ENCODE results near the gene RBM39.
"Not testable (repeated sequence)": the region's sequence is repeated elsewhere in the genome, so short reads cannot be mapped to it uniquely, and the experiment has no call there.

RBM39 gene

DNA sequence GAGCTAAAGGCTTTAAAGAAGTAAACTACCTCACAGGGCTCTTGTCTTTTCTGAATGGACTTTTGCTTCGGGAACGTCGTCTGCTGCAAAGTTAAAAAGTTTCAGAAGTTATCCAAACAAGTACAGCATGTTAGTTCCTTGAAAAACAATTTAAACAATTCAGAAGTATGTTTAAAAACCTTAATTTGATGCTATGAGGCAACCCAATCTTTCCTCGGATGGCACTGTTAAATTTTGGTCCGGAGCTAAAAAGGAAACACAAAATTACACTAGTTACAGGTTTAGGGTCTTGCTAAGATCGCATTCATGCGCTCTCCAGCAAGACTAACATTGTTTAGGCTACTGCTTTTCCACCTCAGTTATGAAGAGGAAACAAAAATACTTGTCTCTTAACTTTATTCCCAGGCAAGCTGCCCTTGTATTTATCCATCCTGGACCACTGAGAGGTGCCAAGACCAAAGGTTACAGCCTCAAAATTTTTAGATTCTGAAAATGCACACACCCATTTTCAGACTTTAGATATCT is 12.7 kb downstream of the RBM39 start:
- in situ Hi-C loops (cut with MboI; ENCODE audit: low sequenced_read_pairs) = no loop called here
- Histone ChIP-seq H3K27me3 (ENCODE audit: low read depth) (no peaks in the 10 kb centered on the region), H3K36me3 (replicated peaks) (peaks cover 98% of the 10 kb centered on the region), H3K4me3 (no peak overlapping the region), H3K9me3 (no peaks in the 10 kb centered on the region), H3K4me1 (peaks cover 15% of the 10 kb centered on the region)
- DNase-seq (ENCODE audit: low spot score in 2 of 2) = no peak

GRCh38 chr20:35726842-35727711 is 15.0 kb downstream of the RBM39 start:
- DNase-seq (ENCODE audit: low spot score in 2 of 2) = no peak
- in situ Hi-C loops (cut with MboI; ENCODE audit: low sequenced_read_pairs) = no loop called here
- no peaks in the 10 kb centered on the region for H3K27me3 ChIP-seq (ENCODE audit: low read depth)
- no peaks in the 10 kb centered on the region for H3K9me3 ChIP-seq
- H3K36me3 ChIP-seq (replicated peaks) = peaks cover 96% of the 10 kb centered on the region
- no peak overlapping the region for H3K4me3 ChIP-seq
- peaks cover 15% of the 10 kb centered on the region for H3K4me1 ChIP-seq

- in situ Hi-C loops (cut with MboI; ENCODE audit: low sequenced_read_pairs) = no loop called here
Observed at GRCh38 chr20:35724321-35725230, 17.5 kb downstream of the RBM39 start.

DNA sequence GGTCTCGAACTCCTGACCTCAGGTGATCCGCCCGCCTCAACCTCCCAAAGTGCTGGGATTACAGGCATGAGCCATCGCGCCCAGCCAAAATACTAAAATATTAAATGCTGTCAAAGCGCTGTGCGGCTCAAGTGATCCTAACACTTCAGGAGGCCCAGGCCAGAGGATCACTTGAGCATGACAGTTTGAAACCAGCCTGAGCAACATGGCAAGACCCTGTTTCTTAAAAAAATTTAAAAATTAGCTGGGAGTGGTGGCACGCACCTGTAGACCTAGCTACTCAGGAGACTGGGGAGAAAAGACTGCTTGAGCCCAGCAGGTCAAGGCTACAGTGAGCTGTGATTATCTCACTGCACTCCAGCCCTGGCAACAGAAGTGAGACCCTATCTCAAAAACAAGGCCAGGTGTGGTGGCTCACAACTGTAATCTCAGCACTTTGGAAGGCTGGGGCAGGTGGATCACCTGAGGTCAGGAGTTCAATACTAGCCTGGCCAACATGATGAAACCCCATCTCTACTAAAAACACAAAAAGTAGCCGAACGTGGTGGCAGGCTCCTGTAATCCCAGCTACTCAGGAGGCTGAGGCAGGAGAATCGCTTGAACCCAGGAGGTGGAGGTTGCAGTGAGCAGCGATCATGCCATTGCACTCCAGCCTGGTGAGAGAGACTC is 18.3 kb downstream of the RBM39 start:
- H3K27me3 ChIP-seq (ENCODE audit: low read depth); H3K9me3 ChIP-seq; H3K4me1 ChIP-seq; DNase-seq (ENCODE audit: low spot score in 2 of 2); in situ Hi-C loops (cut with MboI; ENCODE audit: low sequenced_read_pairs); H3K4me3 ChIP-seq: not testable (repeated sequence)
- peaks cover 96% of the 10 kb centered on the region for H3K36me3 ChIP-seq (replicated peaks)

More at GRCh38 chr20:35724321-35725230, 17.5 kb downstream of the RBM39 start:
- Histone ChIP-seq H3K9me3 (no peaks in the 10 kb centered on the region), H3K27me3 (ENCODE audit: low read depth) (no peaks in the 10 kb centered on the region), H3K4me3 (no peak overlapping the region), H3K36me3 (replicated peaks) (peaks cover 96% of the 10 kb centered on the region), H3K4me1 (no peaks in the 10 kb centered on the region)
- DNase-seq (ENCODE audit: low spot score in 2 of 2) = no peak

DNA sequence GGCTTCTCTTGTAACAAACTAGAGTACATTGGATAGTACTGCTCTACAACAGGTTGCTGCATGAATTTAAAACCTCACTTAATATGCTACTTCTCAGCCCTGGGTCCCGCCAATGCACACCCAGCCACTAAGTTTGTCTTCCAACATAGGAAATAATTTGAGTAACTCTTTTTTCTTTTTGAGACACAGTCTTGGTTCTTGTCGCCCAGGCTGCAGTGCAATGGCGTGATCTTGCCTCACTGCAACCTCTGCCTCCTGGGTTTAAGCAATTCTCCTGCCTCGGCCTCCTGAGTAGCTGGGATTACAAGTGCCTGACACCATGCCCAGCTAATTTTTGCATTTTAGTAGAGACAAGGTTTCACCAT is 18.8 kb downstream of the RBM39 start:
- H3K4me1 ChIP-seq; in situ Hi-C loops (cut with MboI; ENCODE audit: low sequenced_read_pairs); DNase-seq (ENCODE audit: low spot score in 2 of 2); H3K4me3 ChIP-seq; H3K27me3 ChIP-seq (ENCODE audit: low read depth); H3K9me3 ChIP-seq: not testable (repeated sequence)
- peaks cover 96% of the 10 kb centered on the region for H3K36me3 ChIP-seq (replicated peaks)

GRCh38 chr20:35721621-35722020 is 20.4 kb downstream of the RBM39 start:
- no peak for DNase-seq (ENCODE audit: low spot score in 2 of 2)
- in situ Hi-C loops (cut with MboI; ENCODE audit: low sequenced_read_pairs) = no loop called here
- H3K9me3 ChIP-seq = no peaks in the 10 kb centered on the region
- H3K4me1 ChIP-seq = no peaks in the 10 kb centered on the region
- no peak overlapping the region for H3K4me3 ChIP-seq
- peaks cover 99% of the 10 kb centered on the region for H3K36me3 ChIP-seq (replicated peaks)
- H3K27me3 ChIP-seq (ENCODE audit: low read depth) = no peaks in the 10 kb centered on the region

DNA sequence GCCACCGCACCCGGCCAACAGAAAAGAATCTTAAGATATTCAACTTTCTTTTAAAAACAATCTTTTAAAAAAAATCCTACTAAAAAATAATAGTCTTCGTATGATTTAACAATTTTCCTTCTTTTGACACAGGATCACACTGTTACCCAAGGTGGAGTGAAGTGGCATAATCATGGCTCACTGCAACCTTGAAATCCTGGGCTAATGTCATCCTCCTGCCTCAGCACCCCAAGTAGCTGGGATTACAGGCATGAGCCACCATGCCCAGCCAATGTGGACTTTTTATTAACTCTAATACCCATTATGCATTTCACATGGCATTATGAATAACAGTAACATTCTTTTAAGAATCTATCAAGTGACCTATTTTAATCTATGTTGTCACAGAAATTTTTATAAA is 20.8 kb downstream of the RBM39 start:
- Histone ChIP-seq H3K27me3 (ENCODE audit: low read depth) (no peaks in the 10 kb centered on the region), H3K36me3 (replicated peaks) (peaks cover 99% of the 10 kb centered on the region), H3K4me3 (no peak overlapping the region), H3K4me1 (no peaks in the 10 kb centered on the region), H3K9me3 (no peaks in the 10 kb centered on the region)
- DNase-seq (ENCODE audit: low spot score in 2 of 2) = no peak
- in situ Hi-C loops (cut with MboI; ENCODE audit: low sequenced_read_pairs) = no loop called here

DNA sequence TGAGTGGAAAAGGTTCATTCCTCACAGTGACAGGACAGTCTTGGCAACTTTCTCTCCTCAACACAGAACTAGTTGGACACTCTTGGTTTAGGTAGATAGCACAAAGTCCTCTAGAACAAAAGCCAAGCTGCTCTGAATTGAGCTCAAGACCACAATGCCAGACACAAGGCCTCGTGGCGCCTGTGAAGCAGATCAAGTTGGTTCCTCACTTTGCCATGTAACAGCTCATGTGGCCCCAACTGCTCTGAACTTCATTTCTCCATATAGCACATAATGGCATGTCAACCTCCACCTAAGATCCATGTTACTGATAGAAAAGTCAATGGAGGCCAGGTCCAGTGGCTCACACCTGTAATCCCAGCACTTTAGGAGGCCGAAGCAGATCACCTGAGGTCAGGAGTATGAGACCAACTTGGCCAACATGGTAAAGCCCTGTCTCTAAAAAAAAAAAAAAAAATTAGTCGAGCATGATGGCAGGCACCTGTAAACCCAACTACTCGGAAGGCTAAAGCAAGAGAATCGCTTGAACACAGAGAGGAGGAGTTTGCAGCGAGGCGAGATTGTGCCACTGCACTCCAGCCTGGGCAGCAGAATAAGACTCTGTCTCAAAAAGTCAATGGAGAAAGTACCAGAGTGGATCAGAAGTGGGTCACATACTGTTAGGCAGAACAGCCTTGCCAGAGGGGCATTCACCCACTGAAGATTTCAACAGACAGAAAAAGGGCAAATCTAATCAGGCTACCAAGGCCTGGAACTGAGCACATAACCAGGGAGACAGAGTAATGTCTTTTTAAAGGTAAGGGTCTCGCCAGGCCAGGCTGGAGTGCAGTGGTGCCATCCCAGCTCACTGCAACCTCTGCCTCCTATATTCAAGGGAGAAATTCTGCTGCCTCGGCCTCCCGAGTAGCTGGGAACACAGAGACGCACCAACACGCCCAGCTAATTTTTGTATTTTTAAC is 21.6 kb downstream of the RBM39 start:
- Histone ChIP-seq H3K4me1 (no peaks in the 10 kb centered on the region), H3K9me3 (no peaks in the 10 kb centered on the region), H3K36me3 (replicated peaks) (peaks cover 99% of the 10 kb centered on the region), H3K27me3 (ENCODE audit: low read depth) (no peaks in the 10 kb centered on the region), H3K4me3 (no peak overlapping the region)
- in situ Hi-C loops (cut with MboI; ENCODE audit: low sequenced_read_pairs) = no loop called here
- no peak for DNase-seq (ENCODE audit: low spot score in 2 of 2)

GRCh38 chr20:35719717-35720116 is 22.3 kb downstream of the RBM39 start:
- H3K27me3 ChIP-seq (ENCODE audit: low read depth) = no peaks in the 10 kb centered on the region
- H3K4me1 ChIP-seq = no peaks in the 10 kb centered on the region
- in situ Hi-C loops (cut with MboI; ENCODE audit: low sequenced_read_pairs) = no loop called here
- no peak overlapping the region for H3K4me3 ChIP-seq
- DNase-seq (ENCODE audit: low spot score in 2 of 2) = no peak
- H3K36me3 ChIP-seq (replicated peaks) = peaks cover 99% of the 10 kb centered on the region
- no peaks in the 10 kb centered on the region for H3K9me3 ChIP-seq

GRCh38 chr20:35718972-35719635 is 23.0 kb downstream of the RBM39 start:
- in situ Hi-C loops (cut with MboI; ENCODE audit: low sequenced_read_pairs) = no loop called here
- Histone ChIP-seq H3K4me3 (no peak overlapping the region), H3K9me3 (no peaks in the 10 kb centered on the region), H3K4me1 (no peaks in the 10 kb centered on the region), H3K36me3 (replicated peaks) (peaks cover 99% of the 10 kb centered on the region), H3K27me3 (ENCODE audit: low read depth) (no peaks in the 10 kb centered on the region)
- DNase-seq (ENCODE audit: low spot score in 2 of 2) = no peak

GRCh38 chr20:35718321-35718720 is 23.7 kb downstream of the RBM39 start:
- peaks cover 97% of the 10 kb centered on the region for H3K36me3 ChIP-seq (replicated peaks)
- H3K27me3 ChIP-seq (ENCODE audit: low read depth); DNase-seq (ENCODE audit: low spot score in 2 of 2); H3K4me3 ChIP-seq; H3K4me1 ChIP-seq; in situ Hi-C loops (cut with MboI; ENCODE audit: low sequenced_read_pairs); H3K9me3 ChIP-seq: not testable (repeated sequence)

DNA sequence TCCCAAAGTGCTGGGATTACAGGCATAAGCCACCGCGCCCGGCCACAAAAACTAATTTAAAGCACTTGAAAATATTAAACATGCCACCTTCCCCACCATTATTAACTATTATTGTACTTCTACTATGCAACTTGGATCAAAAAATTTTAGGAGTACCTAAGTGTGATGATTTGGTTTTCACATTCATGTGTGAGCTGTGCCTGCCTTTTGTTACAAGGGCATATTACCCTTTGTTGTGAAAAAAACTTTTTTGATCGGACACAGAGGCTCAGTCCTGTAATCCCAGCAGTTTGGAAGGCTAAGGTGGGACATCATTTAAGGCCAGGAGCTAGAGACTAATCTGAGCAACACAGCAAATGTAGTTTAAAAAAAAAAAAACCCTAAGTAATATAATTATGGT is 25.7 kb downstream of the RBM39 start:
- Histone ChIP-seq H3K4me1 (peaks cover 4% of the 10 kb centered on the region), H3K27me3 (ENCODE audit: low read depth) (no peaks in the 10 kb centered on the region), H3K36me3 (replicated peaks) (peaks cover 95% of the 10 kb centered on the region), H3K4me3 (no peak overlapping the region), H3K9me3 (no peaks in the 10 kb centered on the region)
- in situ Hi-C loops (cut with MboI; ENCODE audit: low sequenced_read_pairs) = no loop called here
- DNase-seq (ENCODE audit: low spot score in 2 of 2) = no peak

Data from HAP-1 (cell line).